ENCODE results near the gene C11orf54.

C11orf54 gene

GRCh38 chr11:93730108-93731107, 11.1 kb upstream of the C11orf54 start:
- POLR2A ChIA-PET: interaction anchor here (1.0 to 5.4 kb wide), 2 partner anchors 10 to 54 kb away, joined by 4 to 40 read pairs; partner anchors contain the start of genes C11orf54, MED17 and TAF1D
- CTCF ChIA-PET: interaction anchor here (1.1 kb wide), 1 partner anchor 496 kb away, joined by 3 read pairs; no protein-coding TSS in a partner anchor

GRCh38 chr11:93732237-93732892, 9.1 kb upstream of the C11orf54 start:
- ChIA-PET CTCF (no interaction called here), POLR2A (interaction anchor here (0.7 to 5.4 kb wide), 2 partner anchors 8 to 10 kb away, joined by 3 to 40 read pairs; partner anchors contain the start of genes C11orf54 and TAF1D)
- no peak for DNase-seq (ENCODE audit: extremely low spot score)
- TF ChIP-seq TARDBP (IDR thresholded peaks at IDR 0.05) (no peak), FOXM1 (IDR thresholded peaks at IDR 0.05; ENCODE audit: borderline replicate concordance) (no peak), NFRKB (IDR thresholded peaks at IDR 0.05) (no peak), ARNT (IDR thresholded peaks at IDR 0.05) (no peak), FOXA1 (IDR thresholded peaks at IDR 0.05) (no peak), HDGF (IDR thresholded peaks at IDR 0.05; ENCODE audit: borderline replicate concordance) (no peak), SUZ12 (IDR thresholded peaks at IDR 0.05) (no peak), BHLHE40 (IDR thresholded peaks at IDR 0.05; ENCODE audit: borderline replicate concordance) (no peak), PKNOX1 (IDR thresholded peaks at IDR 0.05) (no peak), CTBP1 (IDR thresholded peaks at IDR 0.05; ENCODE audit: borderline replicate concordance) (no peak), ELF4 (IDR thresholded peaks at IDR 0.05) (no peak), ZNF384 (IDR thresholded peaks at IDR 0.05) (no peak), LEF1 (IDR thresholded peaks at IDR 0.05; ENCODE audit: borderline replicate concordance) (no peak)

More at GRCh38 chr11:93730108-93731107, 11.1 kb upstream of the C11orf54 start:
- TF ChIP-seq PKNOX1 (IDR thresholded peaks at IDR 0.05) (no peak), ELF4 (IDR thresholded peaks at IDR 0.05) (no peak), CTBP1 (IDR thresholded peaks at IDR 0.05; ENCODE audit: borderline replicate concordance) (no peak), HDGF (IDR thresholded peaks at IDR 0.05; ENCODE audit: borderline replicate concordance) (no peak), LEF1 (IDR thresholded peaks at IDR 0.05; ENCODE audit: borderline replicate concordance) (no peak), BHLHE40 (IDR thresholded peaks at IDR 0.05; ENCODE audit: borderline replicate concordance) (no peak), ZNF384 (IDR thresholded peaks at IDR 0.05) (no peak), FOXM1 (IDR thresholded peaks at IDR 0.05; ENCODE audit: borderline replicate concordance) (no peak), SUZ12 (IDR thresholded peaks at IDR 0.05) (no peak), FOXK2 (IDR thresholded peaks at IDR 0.05) (no peak), L3MBTL2 (conservative IDR thresholded peaks at IDR 0.05) (no peak), TARDBP (IDR thresholded peaks at IDR 0.05) (no peak), FOXA1 (IDR thresholded peaks at IDR 0.05) (no peak)
- DNase-seq (ENCODE audit: extremely low spot score): no peak

- CTCF ChIA-PET: no interaction called here
- POLR2A ChIA-PET: interaction anchor here (1.8 to 5.4 kb wide), 2 partner anchors 7 to 51 kb away, joined by 7 to 40 read pairs; partner anchors contain the start of genes C11orf54, MED17 and TAF1D
- no peak for DNase-seq (ENCODE audit: extremely low spot score)
- TF ChIP-seq FOXK2 (IDR thresholded peaks at IDR 0.05): no peak
- no peak for TF ChIP-seq NFRKB (IDR thresholded peaks at IDR 0.05)
- TF ChIP-seq LEF1 (IDR thresholded peaks at IDR 0.05; ENCODE audit: borderline replicate concordance): no peak
- TF ChIP-seq ARNT (IDR thresholded peaks at IDR 0.05): no peak
- TF ChIP-seq ZNF384 (IDR thresholded peaks at IDR 0.05): no peak
- TF ChIP-seq HDGF (IDR thresholded peaks at IDR 0.05; ENCODE audit: borderline replicate concordance): no peak
- TF ChIP-seq TARDBP (IDR thresholded peaks at IDR 0.05): no peak
- TF ChIP-seq CTBP1 (IDR thresholded peaks at IDR 0.05; ENCODE audit: borderline replicate concordance): no peak
- TF ChIP-seq SUZ12 (IDR thresholded peaks at IDR 0.05): no peak
- TF ChIP-seq FOXM1 (IDR thresholded peaks at IDR 0.05; ENCODE audit: borderline replicate concordance): no peak
- no peak for TF ChIP-seq FOXA1 (IDR thresholded peaks at IDR 0.05)
- TF ChIP-seq PKNOX1 (IDR thresholded peaks at IDR 0.05): no peak
- TF ChIP-seq SP1 (IDR thresholded peaks at IDR 0.05): no peak
- no peak for TF ChIP-seq L3MBTL2 (conservative IDR thresholded peaks at IDR 0.05)
- TF ChIP-seq BHLHE40 (IDR thresholded peaks at IDR 0.05; ENCODE audit: borderline replicate concordance): no peak
These were observed 8.0 kb upstream of the C11orf54 start for GRCh38 chr11:93733474-93733873.

- DNase-seq (ENCODE audit: extremely low spot score): no peak
- ChIA-PET POLR2A (interaction anchor here (1.8 kb wide), 1 partner anchor 49 kb away, joined by 7 read pairs; the partner anchor contains the start of gene MED17), CTCF (interaction anchor here (1.5 kb wide), 1 partner anchor 82 kb away, joined by 3 read pairs; no protein-coding TSS in a partner anchor)
- no peak for TF ChIP-seq NFRKB (IDR thresholded peaks at IDR 0.05)
- TF ChIP-seq L3MBTL2 (conservative IDR thresholded peaks at IDR 0.05): no peak
- TF ChIP-seq ARNT (IDR thresholded peaks at IDR 0.05): no peak
- TF ChIP-seq LEF1 (IDR thresholded peaks at IDR 0.05; ENCODE audit: borderline replicate concordance): no peak
- no peak for TF ChIP-seq FOXK2 (IDR thresholded peaks at IDR 0.05)
- no peak for TF ChIP-seq PKNOX1 (IDR thresholded peaks at IDR 0.05)
- no peak for TF ChIP-seq FOXM1 (IDR thresholded peaks at IDR 0.05; ENCODE audit: borderline replicate concordance)
- no peak for TF ChIP-seq FOXA1 (IDR thresholded peaks at IDR 0.05)
- TF ChIP-seq CTBP1 (IDR thresholded peaks at IDR 0.05; ENCODE audit: borderline replicate concordance): no peak
These were observed 6.8 kb upstream of the C11orf54 start for GRCh38 chr11:93734427-93735222.
